Measurements from ENCODE around the gene SPARC.

- TF ChIP-seq CTCF (IDR thresholded peaks at IDR 0.05), result peak in 1 of 6 experiments; percentile 5
- no peak for TF ChIP-seq EP300 (IDR thresholded peaks at IDR 0.05)
Observed at GRCh38 chr5:151686674-151687407, at the start of gene SPARC.
